B cell (primary cell): ENCODE data around the gene CPOX.

Experiments
- CTCF ChIP-seq: fragments of 200-600 bp; IDR thresholded peaks from one replicate; pipeline ENCODE4 v1.8.0; 2022; ENCODE audit warnings: antibody characterized with exemption, mild to moderate bottlenecking
- EZH2 ChIP-seq: IDR thresholded peaks from 2 replicates; pipeline ENCODE4 v1.6.1; 2012; ENCODE audit warnings: borderline replicate concordance, low read depth, mild to moderate bottlenecking, moderate library complexity, low read length; ENCODE audit not compliant: insufficient read depth, poor library complexity, severe bottlenecking

GRCh38 chr3:98583766-98584165 lies 9.6 kb downstream of the CPOX start:
- no peak for TF ChIP-seq CTCF
- TF ChIP-seq EZH2: no peak
